Stimulated activated CD4-positive, alpha-beta T cell treated with anti-CD3 and anti-CD28 coated beads, TNF-alpha, amount 100 ng/mL, for 4 hours (primary cell): Measurements from ENCODE around the gene LRBA.
"Not testable (repeated sequence)": the region's sequence is repeated elsewhere in the genome, so short reads cannot be mapped to it uniquely, and the experiment has no call there.

ENCODE experiments used
- DNase-seq, 3 experiments: peaks; one replicate each; pipeline ENCODE4 v3.0.0-alpha.2; 2020; ENCODE audit warnings: low read depth in 3 of 3

Gene LRBA

GRCh38 chr4:150679018-150679764 lies 335.9 kb downstream of the LRBA start:
- no peak for DNase-seq

- DNase-seq: no peak
These were observed 341.3 kb downstream of the LRBA start for GRCh38 chr4:150673793-150674192.

- no peak for DNase-seq
These were observed 346.3 kb downstream of the LRBA start for GRCh38 chr4:150668824-150669223.

GRCh38 chr4:150664935-150665334 lies 350.1 kb downstream of the LRBA start:
- no peak for DNase-seq

GRCh38 chr4:150662686-150663085 lies 352.4 kb downstream of the LRBA start:
- no peak for DNase-seq

- not testable (repeated sequence) for DNase-seq
These were observed 353.5 kb downstream of the LRBA start for GRCh38 chr4:150661551-150661950.

- not testable (repeated sequence) for DNase-seq
These were observed 356.8 kb downstream of the LRBA start for GRCh38 chr4:150658258-150658657.

GRCh38 chr4:150656891-150657290 lies 358.2 kb downstream of the LRBA start:
- DNase-seq: no peak

GRCh38 chr4:150650751-150651150 lies 364.3 kb downstream of the LRBA start:
- DNase-seq: no peak

GRCh38 chr4:150648123-150648522 lies 367.0 kb downstream of the LRBA start:
- DNase-seq: no peak

- DNase-seq: no peak
These were observed 368.1 kb downstream of the LRBA start for GRCh38 chr4:150647008-150647407.

- no peak for DNase-seq
These were observed 373.5 kb downstream of the LRBA start for GRCh38 chr4:150641612-150642011.

- DNase-seq: no peak
These were observed 382.4 kb downstream of the LRBA start for GRCh38 chr4:150632639-150633038.

GRCh38 chr4:150628073-150628472 lies 387.0 kb downstream of the LRBA start:
- no peak for DNase-seq

- no peak for DNase-seq
These were observed 390.1 kb downstream of the LRBA start for GRCh38 chr4:150625033-150625432.

GRCh38 chr4:150624055-150624454 lies 391.0 kb downstream of the LRBA start:
- DNase-seq: no peak

GRCh38 chr4:150619042-150619441 lies 396.0 kb downstream of the LRBA start:
- DNase-seq: no peak

GRCh38 chr4:150609131-150609530 lies 406.0 kb downstream of the LRBA start:
- DNase-seq: no peak

GRCh38 chr4:150600812-150601445 lies 414.2 kb downstream of the LRBA start:
- no peak for DNase-seq

- no peak for DNase-seq
These were observed 415.5 kb downstream of the LRBA start for GRCh38 chr4:150599547-150599946.

GRCh38 chr4:150598909-150599308 lies 416.2 kb downstream of the LRBA start:
- DNase-seq: no peak

GRCh38 chr4:150593996-150594395 lies 421.1 kb downstream of the LRBA start:
- no peak for DNase-seq

GRCh38 chr4:150591904-150592303 lies 423.2 kb downstream of the LRBA start:
- DNase-seq: no peak
